Cerebellar nuclear complex (tissue), 1 donor: ENCODE results near the gene UBE2G1.
A peak's percentile ranks its signal among the peaks of the same experiment; 100 is the strongest.
"Not testable (repeated sequence)": the region's sequence is repeated elsewhere in the genome, so short reads cannot be mapped to it uniquely, and the experiment has no call there.

Experiments
- DNase-seq, 2 experiments: peaks; one replicate each; lab custom pipeline; 2025; lab: John Stamatoyannopoulos, UW

UBE2G1 gene

DNA sequence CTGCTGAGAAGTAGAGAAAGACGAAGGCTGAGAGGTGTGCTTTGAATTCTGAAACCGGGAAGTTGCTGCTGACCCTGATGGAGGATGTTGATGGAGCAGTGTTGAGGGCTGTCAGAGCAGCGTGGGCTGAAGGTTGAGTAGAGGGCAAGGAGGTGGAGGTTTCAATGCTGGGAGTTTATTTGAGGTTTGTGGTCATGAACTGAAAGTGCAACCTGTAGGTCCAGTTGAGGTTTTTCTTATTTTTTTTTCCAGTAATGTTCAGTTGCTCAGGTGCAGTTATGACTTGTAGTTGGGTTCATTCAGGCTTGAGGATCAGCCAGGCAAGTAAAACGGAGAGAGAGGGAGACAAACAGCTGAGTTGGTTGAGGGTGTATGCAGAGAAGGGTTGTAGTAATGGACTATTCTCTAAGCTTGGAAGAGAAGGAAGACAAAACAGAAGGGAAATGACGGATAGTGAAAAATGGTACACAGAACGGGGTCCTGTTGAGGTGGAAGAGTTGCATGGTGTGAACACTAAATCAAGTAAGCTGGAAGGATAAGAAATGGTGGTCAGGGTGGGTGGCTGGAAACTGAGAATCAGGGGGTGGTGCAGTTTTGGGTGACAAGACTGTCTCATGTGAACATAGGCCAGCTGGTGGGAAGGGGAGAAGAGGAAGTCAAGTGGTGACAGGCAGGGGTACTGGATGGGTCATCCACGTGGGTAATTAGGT lies 8.7 kb upstream of the UBE2G1 start:
- DNase-seq, result no peak

DNA sequence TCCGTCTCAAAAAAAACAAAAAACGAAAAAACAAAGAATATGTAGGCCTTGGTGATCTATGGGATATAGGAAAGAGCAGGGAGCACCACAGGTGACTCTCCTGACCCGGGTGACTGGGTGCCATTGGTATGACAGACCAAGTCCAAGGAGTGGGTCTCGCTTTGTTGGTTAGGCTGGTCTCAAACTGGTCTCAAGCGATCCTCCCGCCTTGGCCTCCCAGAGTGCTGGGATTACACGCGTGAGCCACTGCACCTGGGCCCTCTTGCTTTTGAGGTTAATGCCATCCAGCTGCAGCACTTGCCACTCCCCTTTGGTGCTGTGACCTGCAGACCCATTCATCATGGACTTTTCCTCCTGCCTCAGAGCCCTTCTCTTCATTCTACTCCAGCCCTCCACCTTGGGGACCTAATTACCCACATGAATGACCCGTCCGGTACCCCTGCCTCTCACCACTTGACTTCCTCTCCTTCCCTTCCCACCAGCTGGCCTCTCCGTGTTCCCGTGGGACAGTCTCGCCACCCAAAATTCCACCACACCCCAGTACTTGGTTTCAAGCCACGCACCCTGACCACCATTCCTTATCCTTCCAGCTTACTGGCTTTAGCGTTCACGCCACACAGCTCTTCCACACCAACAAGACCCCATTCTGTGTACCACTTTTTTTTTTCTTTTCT lies 3.2 kb upstream of the UBE2G1 start:
- no peak for DNase-seq

DNA sequence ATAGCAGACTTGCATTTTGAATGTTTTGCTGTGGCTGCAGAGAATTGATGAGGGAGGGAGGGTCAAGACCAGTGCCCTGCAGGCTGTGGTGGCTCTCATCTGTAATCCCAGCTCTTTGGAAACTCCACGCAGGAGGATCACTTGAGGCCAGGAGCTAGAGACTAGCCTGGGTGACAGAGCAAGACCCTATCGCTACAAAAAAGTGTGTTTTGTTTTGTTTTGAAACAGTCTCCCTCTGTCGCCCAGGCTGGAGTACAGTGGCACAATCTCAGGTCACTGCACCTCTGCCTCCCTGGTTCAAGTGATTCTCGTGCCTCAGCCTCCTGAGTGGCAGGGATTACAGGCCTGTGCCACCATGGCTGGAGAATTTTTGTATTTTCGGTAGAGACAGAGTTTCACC lies 1.9 kb upstream of the UBE2G1 start:
- DNase-seq, result no peak

DNA sequence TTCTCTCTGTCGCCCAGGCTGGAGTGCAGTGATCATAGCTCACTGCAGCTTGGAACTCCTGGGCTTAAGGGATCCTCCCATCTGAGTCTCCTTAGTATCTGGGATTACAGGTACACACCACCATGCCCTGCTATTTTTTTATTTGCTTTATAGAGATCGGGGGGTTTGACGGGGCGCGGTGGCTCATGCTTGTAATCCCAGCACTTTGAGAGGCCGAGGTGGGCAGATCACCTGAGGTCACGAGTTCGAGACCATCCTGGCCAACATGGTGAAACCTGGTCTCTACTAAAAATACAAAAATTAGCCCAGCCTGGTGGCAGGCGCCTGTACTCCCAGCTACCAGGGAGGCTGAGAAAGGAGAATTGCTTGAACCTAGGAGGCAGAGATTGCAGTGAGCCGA lies 702 bp upstream of the UBE2G1 start:
- DNase-seq, result not testable (repeated sequence)

DNA sequence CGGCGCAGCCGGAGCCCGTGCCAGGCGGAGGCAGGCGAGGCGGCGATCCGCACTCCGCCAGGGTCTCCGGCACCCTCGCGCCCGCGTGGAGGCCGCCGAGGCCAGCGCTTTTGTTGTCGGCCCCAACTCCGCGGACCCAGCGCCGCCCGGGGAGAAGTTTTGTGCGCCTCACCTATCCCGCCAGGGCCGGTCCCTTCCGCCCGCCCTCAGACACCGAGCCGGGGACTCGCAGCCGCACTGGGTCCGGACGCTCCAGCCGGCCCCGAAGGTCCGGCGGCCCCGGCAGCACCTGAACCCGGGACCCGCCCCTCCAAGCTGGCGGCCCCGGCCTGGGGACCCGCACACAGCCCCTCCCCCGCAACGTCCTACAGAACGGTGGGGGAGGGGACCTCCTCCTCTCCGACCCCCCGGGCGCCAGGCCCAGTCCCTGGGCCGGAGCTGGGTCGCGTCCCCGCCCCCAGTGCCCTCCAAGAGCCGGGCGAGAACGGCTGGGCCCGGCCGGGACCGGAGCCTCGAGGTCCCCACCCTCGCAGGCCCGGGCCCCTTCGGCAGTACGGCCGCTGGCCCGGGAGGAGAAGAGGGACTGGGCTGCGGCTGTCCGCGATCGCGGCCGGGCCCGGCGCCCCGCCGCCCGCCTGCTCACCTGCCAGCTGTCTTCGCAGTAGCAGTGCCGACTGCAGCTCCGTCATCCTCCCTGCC lies 698 bp downstream of the UBE2G1 start:
- no peak for DNase-seq

DNA sequence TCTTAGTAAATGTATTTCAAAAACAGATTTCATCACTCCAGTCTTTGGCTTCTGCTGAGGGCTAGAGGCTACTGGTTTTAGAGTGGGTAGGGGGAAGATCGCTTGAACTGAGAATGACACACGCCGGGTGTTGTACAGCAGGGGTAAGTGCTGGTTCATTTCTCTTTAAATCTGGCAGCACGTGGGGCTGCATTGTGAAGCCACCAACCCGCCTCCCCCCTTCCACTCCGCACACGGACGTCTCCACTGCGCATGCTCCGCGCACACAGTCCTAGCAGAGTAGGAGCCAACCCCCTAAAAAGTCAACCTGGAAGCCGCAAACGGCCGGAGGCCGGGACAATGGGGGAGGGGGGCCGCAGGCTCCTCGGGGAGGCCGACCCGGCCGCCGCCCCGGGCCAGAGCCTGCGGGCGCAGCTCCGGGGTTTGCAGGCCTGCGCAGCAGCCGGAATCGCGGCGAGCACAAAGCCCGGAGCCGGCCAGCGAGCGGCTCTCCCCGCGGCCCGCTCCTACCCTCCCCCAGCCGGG lies 1.3 kb downstream of the UBE2G1 start:
- peak; percentile 22 to 83 for DNase-seq

DNA sequence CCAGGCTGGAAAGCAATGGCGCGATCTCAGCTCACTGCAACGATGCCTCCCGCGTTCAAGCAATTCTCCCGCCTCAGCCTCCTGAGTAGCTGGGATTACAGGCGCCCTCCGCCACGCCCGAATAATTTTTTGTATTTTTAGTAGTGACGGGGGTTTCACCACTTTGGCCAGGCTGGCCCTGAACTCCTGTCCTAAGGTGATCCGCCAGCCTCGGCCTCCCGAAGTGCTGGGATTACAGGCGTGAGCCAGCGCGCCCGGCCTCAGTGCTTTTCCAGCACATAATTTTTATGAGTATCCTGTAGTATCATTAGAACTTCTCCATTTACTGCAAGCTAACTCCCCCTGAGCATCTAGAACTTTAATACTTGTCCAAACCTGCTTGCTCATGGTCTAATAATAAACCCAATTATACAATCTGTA lies 1.8 kb downstream of the UBE2G1 start:
- no peak for DNase-seq

DNA sequence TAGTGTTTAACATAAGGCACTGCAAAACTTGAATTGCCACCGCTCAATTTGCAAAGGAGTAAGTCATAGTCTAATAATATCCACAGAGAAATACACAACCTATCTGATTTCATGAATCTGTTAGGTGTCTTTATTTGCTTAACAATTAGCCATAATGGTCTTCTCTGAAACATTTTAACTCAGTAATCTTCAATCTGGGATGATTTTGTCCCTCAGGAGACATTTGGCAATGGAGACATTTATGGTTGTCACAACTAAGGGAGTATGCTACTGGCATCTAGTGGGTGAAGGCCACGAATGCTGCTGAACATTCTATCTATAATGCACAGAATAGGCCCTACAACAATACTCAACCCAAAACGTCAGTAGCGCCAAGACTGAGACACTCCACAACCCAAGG lies 4.3 kb downstream of the UBE2G1 start:
- DNase-seq, result no peak

DNA sequence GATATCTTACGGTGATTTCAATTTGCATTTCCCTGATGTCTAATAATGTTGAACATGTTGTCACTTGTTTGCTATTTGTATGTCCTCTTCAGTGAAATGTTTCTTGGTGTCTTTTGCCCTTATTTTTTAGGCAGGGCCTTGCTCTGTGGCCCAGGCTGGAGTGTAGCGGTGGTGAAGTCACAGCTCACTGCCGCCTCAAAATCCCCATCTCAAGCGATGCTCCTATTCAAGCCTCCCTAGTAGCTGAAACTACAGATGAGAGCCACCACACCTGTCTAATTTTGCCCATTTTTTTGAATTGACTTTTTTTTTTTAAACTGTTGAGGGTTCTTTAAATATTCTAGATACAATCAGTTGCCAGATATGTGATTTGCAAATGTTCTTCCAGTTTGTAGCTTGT lies 8.3 kb downstream of the UBE2G1 start:
- DNase-seq, result no peak

DNA sequence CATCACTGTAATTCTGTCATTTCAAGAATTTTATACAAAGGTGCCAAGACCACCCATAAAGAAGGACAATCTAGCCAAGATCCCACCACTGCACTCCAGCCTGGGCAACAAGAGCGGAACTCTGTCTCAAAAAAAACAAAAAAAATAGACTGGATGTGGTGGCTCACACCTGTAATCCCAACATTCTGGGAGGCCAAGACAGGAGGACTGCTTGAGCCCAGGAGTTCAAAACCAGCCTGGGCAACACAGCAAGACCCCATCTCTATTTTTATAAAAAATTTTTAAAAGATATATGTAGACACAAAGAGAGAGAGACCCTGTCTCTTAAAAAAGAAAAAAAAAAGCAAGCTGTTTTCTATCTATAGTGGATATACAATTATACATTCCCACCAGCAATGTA lies 8.8 kb downstream of the UBE2G1 start:
- no peak for DNase-seq

DNA sequence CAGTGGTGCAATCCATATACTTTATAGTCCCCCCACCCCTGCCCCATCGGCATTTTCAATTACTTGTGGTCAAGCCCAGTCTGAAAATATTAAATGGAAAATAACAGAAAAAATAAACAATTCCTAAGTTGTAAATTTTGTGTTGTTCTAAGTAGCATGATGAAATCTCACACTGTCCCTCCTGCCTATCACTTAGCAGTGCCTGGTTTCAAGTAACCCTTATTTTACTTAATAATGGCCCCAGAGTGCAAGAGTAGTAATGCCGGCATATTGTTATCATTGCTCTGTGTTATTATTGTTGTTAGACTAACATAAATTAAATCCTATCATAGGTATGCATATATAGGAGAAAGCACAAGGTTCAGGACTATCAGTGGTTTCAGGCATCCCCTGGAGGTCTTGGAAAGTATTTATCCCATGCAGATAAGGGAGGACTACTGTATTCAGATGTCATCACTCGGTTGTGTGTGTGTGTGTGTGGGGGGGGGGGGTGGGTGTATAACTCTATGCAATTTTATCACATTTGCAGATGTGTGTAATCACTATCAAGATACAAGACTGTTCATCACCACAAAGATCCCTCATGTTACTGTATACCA lies 9.3 kb downstream of the UBE2G1 start:
- DNase-seq, result no peak

DNA sequence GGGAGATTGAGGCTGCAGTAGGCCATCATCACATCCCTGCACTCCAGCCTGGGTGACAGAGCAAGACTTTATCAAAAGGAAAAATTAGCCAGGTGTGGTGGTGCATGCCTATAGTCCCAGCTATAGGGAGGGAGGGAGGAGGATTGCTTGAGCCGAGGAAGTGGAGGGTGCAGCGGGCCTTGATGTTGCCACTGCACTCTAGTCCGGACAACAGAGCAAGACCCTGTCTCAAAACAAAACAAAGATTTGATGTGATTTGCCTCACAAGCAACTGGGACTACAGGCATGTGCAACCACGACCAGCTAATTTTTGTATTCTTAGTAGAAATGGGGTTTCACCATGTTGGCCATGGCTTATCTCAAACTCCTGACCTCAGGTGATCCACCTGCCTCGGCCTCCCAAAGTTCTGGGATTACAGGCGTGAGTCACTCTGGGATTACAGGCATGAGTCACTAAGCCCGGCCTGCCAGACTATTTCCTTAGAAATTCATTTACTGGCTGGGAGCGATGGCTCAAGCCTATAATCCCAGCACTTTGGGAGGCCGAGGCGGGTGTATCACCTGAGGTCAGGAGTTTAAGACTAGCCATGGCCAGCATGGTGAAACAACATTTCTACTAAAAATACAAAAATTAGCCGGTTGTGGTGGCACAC lies 11.5 kb downstream of the UBE2G1 start:
- no peak for DNase-seq

DNA sequence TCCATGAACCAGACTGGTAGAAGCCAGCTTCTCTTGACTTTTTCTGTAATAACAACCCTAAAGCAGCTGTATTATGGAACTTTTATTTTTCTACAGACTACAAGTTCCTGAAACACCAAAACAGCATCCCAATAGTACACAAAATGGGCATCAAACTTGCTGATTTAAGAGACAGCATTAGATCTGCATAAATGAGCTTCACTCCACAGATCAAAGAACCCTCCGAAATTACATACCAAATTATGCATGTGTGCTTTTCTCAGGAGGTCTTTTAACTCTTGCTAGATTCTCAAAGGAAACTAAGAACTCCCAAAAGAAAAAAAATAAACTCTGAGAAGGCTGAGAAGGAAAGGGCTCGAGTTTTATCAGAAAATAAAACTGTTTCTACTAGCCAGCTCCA lies 12.3 kb downstream of the UBE2G1 start:
- DNase-seq, result no peak

DNA sequence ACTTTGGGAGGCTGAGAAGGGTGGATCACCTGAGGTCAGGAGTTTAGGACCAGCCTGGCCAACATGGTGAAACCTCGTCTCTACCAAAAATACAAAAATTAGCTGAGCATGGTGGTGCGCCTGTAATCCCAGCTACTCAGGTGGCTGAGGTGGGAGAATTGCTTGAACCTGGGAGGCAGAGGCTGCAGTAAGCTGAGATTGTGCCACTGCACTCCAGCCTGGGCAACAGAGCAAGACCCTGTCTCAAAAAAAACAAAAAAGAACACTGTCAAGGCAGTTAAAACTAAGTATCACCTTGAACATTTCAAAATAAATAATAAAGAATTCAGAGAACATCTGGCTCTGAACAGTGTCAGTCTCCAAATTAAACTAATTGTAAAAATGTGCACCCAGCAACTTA lies 16.3 kb downstream of the UBE2G1 start:
- not testable (repeated sequence) for DNase-seq

DNA sequence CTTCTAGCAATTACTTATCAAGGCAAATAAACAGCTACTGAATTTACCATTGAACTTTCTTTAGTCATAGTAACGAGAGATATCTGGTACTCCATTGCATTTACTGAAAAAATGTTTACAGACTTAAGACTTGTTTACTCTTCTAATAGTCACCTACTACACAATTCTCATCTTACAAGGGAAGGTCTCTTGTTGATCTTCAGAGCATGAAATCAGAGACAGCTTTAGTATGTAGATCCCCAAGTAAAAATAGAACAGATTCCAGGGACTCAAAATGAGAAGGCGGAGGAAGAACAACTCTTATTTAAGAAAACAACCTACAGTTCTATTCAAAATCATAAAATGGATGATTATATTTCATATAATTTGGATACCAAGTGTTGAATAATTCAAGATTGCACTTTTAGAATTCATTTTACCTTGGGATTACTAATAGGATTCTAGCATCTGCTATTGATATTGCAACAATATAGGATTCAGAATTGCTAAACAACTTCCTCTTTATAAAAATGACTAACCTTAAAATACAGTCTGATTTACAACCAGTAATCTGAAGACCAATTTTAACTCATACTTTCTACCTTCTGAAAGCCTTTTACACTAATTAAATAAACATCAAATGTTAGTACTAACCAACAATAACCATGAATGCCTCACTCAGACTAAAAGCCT lies 20.8 kb downstream of the UBE2G1 start:
- DNase-seq, result no peak

DNA sequence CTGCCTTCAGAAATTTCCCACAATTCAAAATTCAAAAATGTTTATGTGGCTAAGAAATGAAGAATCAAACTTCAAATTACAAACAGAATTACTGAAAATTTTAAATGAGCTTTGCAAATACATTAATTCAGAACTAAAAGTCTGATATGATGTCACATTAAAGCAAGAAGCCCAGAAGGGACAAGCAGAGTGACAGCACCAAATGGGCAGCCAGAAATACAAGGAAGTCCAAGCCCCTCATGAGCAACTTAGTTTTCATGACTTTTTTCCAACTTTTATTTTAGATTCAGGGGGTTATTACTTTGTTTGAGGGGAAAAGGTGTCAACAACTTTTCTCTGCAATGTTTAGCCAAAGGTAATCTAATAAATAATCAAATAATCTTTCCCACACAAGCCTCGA lies 21.5 kb downstream of the UBE2G1 start:
- DNase-seq, result no peak

DNA sequence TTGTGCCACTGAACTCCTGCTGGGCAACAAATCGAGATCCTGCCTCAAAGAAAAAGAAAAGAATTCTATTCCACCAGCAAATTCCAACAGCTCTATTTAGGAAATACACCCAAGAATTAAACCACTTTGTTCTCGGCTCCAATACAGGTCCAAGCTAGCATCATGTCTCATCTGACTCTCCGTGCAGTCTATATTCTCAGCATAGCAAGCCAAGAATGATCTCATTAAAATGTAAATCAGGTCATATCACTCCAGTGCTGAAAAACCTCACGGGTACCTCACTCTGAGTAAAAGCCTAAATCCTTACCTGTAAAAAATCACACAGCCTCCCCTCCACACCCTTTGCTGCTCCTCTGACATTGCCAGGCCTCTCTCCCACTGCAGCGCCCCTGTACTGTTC lies 23.9 kb downstream of the UBE2G1 start:
- no peak for DNase-seq

DNA sequence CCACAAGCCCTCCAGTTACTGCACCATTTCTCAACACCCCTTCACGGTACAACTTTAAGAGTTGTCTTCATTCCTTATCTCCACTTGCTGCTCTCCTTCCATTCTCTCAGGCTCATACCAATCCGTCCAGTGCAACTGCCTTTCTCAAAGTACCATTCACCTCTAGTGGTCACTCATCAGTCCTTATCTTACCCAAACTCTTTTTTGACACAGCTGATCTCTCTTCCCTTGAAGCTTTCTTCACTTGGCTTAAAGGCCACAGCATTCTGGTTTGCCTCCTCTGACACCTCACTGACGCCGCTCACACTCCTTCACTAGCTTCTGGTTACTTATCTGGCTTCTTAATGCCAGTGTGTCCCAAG lies 24.9 kb downstream of the UBE2G1 start:
- DNase-seq, result no peak

DNA sequence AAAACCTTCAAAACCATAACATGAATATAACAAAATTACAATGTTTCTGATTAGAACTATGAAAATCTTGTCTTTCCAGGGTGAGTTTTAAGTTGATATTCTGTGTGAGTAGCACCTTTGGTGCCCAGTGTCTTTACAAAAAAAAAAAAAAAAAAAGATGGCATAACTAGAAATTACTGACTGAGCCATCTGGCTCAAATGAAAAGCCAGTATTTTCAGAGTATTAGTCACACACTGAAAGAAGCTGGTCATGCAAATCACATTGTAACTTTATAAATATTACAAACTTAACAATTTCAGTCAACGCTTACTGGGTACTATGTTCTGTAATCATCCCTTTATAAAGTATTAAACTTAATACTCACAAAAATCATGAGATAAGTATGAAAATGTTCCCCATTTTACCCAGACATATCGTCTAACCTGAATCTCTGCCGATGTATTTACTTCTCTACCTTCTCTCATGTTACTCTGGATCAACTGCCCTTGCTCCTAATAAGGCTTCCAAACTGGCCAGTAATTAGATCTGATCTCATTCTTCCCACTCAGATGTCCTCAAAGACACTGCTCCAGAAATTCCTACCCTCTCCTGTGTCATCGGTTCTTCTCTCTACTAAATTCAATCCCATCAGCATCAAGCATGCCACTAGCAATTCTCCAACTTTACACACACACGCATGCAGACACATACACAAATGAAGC lies 25.4 kb downstream of the UBE2G1 start:
- no peak for DNase-seq

DNA sequence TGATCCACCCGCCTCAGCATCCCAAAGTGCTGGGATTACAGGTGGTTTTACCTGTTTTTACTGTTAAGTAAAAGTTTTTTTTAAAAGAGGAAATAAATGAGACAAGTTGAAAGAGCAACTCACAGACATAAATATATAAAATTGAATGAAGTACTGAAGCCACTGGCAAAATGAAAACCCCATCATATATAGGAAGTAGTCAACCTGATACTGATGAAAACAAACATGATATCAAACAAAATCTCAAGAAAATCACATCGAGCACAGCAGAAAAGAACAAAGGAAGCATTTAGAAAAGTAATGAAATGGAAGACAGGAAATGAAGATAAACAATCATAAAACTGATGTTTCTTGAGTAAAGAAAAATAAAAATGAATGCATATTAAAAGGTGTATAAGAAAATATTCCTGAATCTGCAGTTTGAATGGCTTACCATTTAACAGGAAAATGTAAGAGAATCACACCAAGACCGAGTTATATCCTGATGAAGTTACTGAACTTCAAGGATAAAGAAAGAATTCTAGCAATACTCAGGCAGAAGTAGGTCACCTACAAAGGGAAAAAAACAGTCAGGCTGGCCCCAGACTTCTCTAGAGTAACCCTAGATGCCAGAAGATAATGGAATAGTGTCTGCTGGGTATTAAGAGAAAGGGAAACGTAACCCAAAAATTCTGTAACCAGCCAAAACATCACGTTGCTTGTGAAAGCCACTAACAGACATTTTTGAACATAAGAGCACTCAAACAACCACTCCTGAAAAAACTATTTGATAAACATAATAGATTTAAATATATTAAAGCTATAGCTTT lies 31.5 kb downstream of the UBE2G1 start:
- no peak for DNase-seq
